SK-N-MC (cell line): ENCODE results near the gene GNE.
"Not testable (repeated sequence)": the region's sequence is repeated elsewhere in the genome, so short reads cannot be mapped to it uniquely, and the experiment has no call there.

Experiments used
- DNase-seq: peaks from one replicate; pipeline ENCODE4 v3.0.0-alpha.2; 2011; ENCODE audit warnings: low read depth, low spot score
- H3K27ac ChIP-seq: fragments of 200-600 bp; sonication (generic); 2 replicates; pipeline ENCODE4 v1.5.1; 2016; ENCODE audit warnings: mixed run types
- H3K36me3 ChIP-seq: fragments of 200-600 bp; sonication (generic); 2 replicates; pipeline ENCODE4 v1.6.1; 2017; ENCODE audit warnings: antibody characterized with exemption, low read length, mixed read lengths; ENCODE audit not compliant: insufficient read depth
- H3K4me3 ChIP-seq: fragments of 200-600 bp; sonication (generic); 2 replicates; pipeline ENCODE4 v1.5.1; 2016
- H3K9ac ChIP-seq: fragments of 200-600 bp; sonication (generic); 2 replicates; pipeline ENCODE4 v1.8.0; 2017; ENCODE audit warnings: mixed run types, mixed read lengths; ENCODE audit not compliant: insufficient read length
- H3K9me3 ChIP-seq: fragments of 200-600 bp; sonication (generic); 2 replicates; pipeline ENCODE4 v1.6.1; 2017; ENCODE audit warnings: low read depth, mild to moderate bottlenecking, antibody characterized with exemption, low read length, moderate library complexity, mixed read lengths
- EZH2 ChIP-seq: fragments of 200-600 bp; sonication (generic); IDR thresholded peaks from one replicate; pipeline ENCODE4 v1.6.1; 2017; ENCODE audit warnings: antibody characterized with exemption
- FOXP2 ChIP-seq: optimal IDR thresholded peaks from 2 replicates; pipeline ENCODE3; 2011; ENCODE audit warnings: mild to moderate bottlenecking, moderate library complexity; ENCODE audit not compliant: insufficient read depth; ENCODE audit errors: extremely low read length, control extremely low read depth
- POLR2AphosphoS5 ChIP-seq: IDR thresholded peaks from 2 replicates; pipeline ENCODE4 v1.6.1; 2012; ENCODE audit warnings: mild to moderate bottlenecking, low read depth, low read length, borderline replicate concordance

GNE gene

GRCh38 chr9:36249189-36249588 lies 9.1 kb downstream of the GNE start:
- Histone ChIP-seq H3K27ac (no peak overlapping the region), H3K36me3 (peaks cover 4% of the 10 kb centered on the region), H3K9ac (no peak overlapping the region), H3K4me3 (no peak overlapping the region), H3K9me3 (no peaks in the 10 kb centered on the region)
- no peak for TF ChIP-seq EZH2
- no peak for TF ChIP-seq FOXP2
- TF ChIP-seq POLR2AphosphoS5 = no peak
- no peak for DNase-seq

DNA sequence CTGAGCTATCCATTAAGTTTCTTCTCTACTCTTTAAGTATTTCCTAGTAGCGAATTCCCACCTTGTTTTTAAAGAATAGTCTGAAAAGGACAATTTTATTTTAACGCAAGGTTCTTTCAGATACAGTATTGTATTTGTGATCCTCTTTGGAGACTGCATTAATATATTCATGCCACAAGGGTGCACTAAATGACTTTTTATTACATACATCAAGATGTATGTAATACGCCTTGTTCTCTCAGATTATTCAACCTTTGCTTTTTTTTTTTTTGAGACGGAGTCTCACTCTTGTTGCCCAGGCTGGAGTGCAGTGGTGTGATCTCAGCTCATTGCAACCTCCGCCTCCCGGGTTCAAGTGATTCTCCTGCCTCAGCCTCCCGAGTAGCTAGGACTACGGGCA lies 10.2 kb downstream of the GNE start:
- DNase-seq, H3K4me3 ChIP-seq, H3K9ac ChIP-seq, H3K36me3 ChIP-seq, H3K27ac ChIP-seq, H3K9me3 ChIP-seq: not testable (repeated sequence)

- DNase-seq = no peak
- TF ChIP-seq EZH2 (no peak), FOXP2 (no peak), POLR2AphosphoS5 (no peak)
- no peaks in the 10 kb centered on the region for H3K9me3 ChIP-seq
- no peak overlapping the region for H3K9ac ChIP-seq
- H3K36me3 ChIP-seq = peaks cover 4% of the 10 kb centered on the region
- no peak overlapping the region for H3K4me3 ChIP-seq
- no peak overlapping the region for H3K27ac ChIP-seq
Measured at GRCh38 chr9:36247356-36247755, 10.9 kb downstream of the GNE start.

DNA sequence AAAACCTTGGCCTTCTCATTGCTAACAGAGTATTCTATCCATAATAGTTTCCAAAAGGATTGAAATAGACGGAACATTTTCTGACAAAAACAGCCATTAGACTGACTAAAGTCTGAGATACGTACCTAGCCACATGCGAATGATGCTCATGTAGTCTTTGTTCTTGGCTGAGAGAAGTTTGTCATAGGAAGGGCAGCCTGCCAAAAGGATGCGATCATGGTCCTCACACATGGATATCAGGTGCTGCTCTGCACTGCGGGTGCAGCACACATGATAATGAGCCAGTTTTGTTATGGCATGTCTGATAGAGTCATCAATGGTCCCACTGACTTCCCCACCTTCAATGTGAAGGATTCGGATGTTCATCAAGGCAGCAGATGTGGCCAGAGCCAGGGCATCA lies 12.3 kb downstream of the GNE start:
- TF ChIP-seq FOXP2 = no peak
- no peak for TF ChIP-seq POLR2AphosphoS5
- TF ChIP-seq EZH2 = no peak
- Histone ChIP-seq H3K36me3 (peaks cover 4% of the 10 kb centered on the region), H3K27ac (no peak overlapping the region), H3K9me3 (no peaks in the 10 kb centered on the region), H3K9ac (no peak overlapping the region), H3K4me3 (no peak overlapping the region)
- no peak for DNase-seq

DNA sequence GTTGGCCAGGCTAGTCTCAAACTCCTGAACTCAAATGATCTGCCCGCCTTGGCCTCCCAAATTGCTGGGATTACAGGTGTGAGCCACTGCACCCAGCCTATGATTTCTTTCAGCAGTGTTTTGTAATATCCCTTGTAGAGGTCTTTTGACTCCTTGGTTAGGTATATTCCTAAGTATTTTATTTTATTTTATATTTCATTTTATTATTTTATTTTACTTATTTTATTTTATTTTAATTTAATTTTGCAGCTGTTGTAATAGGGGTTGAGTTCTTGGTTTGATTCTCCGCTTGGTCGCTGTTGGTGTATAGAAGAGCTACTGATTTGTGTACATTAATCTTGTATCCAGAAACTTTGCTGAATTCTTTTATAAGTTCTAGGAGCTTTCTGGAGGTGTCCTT lies 18.6 kb downstream of the GNE start:
- not testable (repeated sequence) for H3K36me3 ChIP-seq, H3K9ac ChIP-seq, H3K27ac ChIP-seq, DNase-seq, H3K4me3 ChIP-seq, H3K9me3 ChIP-seq

GRCh38 chr9:36239205-36239604 lies 19.0 kb downstream of the GNE start:
- not testable (repeated sequence) for H3K36me3 ChIP-seq, H3K9ac ChIP-seq, H3K4me3 ChIP-seq, H3K27ac ChIP-seq, DNase-seq, H3K9me3 ChIP-seq

DNA sequence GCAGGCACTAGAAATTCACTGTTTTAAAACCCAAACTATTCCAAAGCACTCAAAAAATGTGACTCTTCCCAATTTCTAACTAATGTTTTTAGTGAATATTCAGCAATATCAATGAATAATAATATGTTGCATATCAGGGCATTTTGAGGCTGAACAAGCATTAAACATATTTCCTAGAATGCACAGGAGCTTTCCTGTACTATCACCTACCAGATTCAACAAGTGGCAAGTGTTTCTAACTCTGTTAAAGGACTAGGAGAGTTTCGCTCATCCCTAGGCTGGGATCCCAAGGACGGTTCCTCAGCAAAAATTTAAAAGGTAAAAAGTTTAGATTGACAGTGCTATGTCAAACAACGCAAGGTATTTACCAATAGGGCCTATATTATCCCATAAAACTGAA lies 21.0 kb downstream of the GNE start:
- TF ChIP-seq EZH2 = no peak
- TF ChIP-seq FOXP2 = no peak
- no peak for TF ChIP-seq POLR2AphosphoS5
- H3K36me3 ChIP-seq = peaks cover 16% of the 10 kb centered on the region; the same call in 1 of the 2 replicates

DNA sequence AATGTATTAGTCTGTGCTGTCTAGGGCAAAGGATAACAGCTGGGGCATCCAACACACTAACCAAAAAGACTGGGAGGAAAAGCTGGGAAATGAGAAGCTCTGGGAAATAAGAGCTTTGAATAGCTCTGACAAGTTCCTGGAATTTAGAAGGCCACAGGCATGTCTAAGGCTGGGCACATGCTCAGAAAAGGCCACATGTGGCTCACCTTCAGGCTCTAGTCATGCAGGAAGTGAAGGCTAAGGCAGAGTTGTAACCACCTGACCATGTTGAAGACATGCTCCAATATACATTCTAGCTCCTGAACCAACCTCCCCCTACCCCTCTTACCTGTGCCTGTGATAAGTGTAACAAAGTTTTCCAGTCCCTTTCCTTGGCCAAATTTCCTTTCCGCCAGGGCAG lies 35.8 kb downstream of the GNE start:
- Histone ChIP-seq H3K9ac (no peak overlapping the region), H3K9me3 (no peaks in the 10 kb centered on the region), H3K27ac (no peak overlapping the region), H3K4me3 (no peak overlapping the region), H3K36me3 (peaks cover 72% of the 10 kb centered on the region)
- no peak for DNase-seq
- TF ChIP-seq EZH2 (no peak), FOXP2 (no peak), POLR2AphosphoS5 (no peak)

More for the DNA sequence above, 21.0 kb downstream of the GNE start:
- no peak for DNase-seq
- H3K9ac ChIP-seq = no peak overlapping the region
- no peaks in the 10 kb centered on the region for H3K9me3 ChIP-seq
- H3K4me3 ChIP-seq = no peak overlapping the region
- no peak overlapping the region for H3K27ac ChIP-seq

- Histone ChIP-seq H3K4me3 (no peak overlapping the region), H3K27ac (no peak overlapping the region), H3K9me3 (no peaks in the 10 kb centered on the region), H3K9ac (no peak overlapping the region), H3K36me3 (peaks cover 70% of the 10 kb centered on the region)
- DNase-seq = no peak
- TF ChIP-seq POLR2AphosphoS5 (no peak), FOXP2 (no peak), EZH2 (no peak)
Measured at GRCh38 chr9:36221667-36222066, 36.6 kb downstream of the GNE start.

DNA sequence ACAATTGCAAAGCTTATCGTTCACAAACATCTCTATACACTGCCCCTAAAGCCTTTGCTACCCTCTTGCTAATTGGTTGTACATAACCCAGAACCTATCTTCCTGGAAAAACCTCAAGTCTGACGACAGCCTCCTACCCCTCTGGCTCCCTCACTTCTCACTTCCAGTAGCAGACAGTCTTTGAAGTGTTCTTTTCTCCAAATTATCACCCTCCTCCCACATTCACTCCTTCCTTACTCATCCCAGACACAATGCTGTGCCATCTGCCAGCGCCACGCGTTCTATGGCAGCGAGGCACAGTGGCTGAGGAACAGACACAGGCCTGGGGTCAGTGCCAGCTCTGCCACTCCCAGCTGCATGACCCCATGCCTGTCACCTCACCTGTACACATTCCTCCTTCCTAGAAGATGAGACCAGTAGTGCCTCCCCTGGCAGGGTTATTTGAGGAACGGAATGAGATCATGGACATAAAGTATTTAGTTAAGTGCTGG lies 39.8 kb downstream of the GNE start:
- no peak for DNase-seq
- TF ChIP-seq FOXP2 (no peak), EZH2 (no peak), POLR2AphosphoS5 (no peak)
- Histone ChIP-seq H3K9ac (no peak overlapping the region), H3K36me3 (peaks cover 76% of the 10 kb centered on the region), H3K9me3 (no peaks in the 10 kb centered on the region), H3K4me3 (no peak overlapping the region), H3K27ac (no peak overlapping the region)
